HG03064 (cell line): ENCODE results near the gene LIMS2.
A peak's percentile ranks its signal among the peaks of the same experiment; 100 is the strongest.

Experiments
- ATAC-seq: cut with Tn5 transposase; IDR thresholded peaks from one replicate; pipeline ENCODE4 v1.9.1; 2021; ENCODE audit warnings: low read depth; ENCODE audit not compliant: unreplicated experiment

Gene LIMS2

DNA sequence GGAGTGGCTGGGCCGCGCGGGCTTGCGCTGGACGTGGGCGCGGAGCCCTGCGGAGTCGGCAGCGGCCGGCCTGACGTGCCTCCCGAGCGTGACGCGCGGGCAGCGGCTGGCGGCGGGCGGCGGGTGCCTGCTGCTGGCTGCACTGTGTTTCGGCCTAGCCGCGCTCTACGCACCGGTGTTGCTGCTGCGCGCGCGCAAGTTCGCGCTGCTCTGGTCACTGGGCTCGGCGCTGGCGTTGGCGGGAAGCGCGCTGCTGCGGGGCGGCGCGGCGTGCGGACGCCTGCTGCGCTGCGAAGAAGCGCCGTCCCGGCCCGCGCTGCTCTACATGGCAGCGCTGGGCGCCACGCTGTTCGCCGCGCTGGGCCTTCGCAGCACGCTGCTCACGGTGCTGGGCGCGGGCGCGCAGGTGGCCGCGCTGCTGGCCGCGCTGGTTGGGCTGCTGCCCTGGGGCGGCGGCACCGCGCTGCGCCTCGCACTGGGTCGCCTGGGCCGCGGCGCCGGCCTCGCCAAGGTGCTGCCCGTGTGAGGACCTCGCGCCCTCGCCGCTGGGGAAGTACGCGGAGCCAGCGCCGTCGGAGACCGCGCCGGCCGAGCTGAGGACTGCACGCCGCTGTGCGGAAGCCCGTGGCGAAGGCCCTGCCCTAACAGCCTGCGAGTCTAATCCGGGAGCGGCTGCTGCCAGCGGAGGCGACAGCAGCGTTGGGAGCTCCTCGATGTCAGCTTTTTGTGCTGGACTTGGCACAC lies 26.5 kb upstream of the LIMS2 start:
- peak; percentile 42 for ATAC-seq

GRCh38 chr2:127701193-127701650 lies 25.9 kb upstream of the LIMS2 start, which contains the start of gene SFT2D3:
Gene SFT2D3 (plus strand): TSS chr2:127701497. CDS start chr2:127701529, 32 bp downstream.
- ATAC-seq: peak; percentile 74

GRCh38 chr2:127700527-127701192 lies 25.3 kb upstream of the LIMS2 start:
- peak; percentile 47 for ATAC-seq

DNA sequence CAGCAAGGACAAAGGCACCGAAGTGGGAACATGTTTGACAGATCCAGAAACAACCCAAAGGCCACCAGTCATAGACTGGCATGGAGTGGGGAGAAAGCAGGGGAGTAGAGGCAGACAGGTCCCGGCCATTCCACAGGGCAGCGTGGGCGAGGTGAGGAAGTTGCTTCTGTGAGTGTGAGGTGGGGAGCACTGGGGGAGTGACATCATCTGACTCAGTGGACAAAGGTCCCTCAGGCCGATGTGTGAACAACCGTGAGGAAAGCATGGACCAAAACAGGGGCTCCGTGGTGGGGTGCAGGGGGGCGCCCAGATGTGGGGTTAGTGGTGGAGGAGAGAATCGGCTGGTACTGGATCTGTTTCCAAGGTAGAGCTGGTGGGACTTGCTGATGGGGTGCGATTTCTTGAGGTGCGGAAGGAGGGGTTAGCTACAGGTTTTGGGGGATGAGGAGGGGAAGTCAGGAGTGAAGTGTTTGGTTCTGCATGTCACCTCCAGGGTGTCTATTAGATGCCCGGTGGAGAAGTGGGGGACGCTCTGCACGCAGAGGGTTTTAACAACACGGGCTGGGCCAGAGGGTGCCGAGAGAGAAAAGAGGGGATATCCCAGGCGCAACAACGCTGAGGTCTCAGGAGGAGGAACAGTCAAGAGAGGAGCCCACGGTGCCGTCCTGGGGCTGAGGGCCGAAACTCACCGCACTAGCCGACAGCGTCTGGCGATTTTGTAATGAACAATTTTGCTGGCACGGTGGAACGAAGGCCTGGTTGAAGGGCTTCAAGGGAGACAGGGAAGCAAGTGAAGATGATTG lies 23.4 kb upstream of the LIMS2 start:
- ATAC-seq: no peak

DNA sequence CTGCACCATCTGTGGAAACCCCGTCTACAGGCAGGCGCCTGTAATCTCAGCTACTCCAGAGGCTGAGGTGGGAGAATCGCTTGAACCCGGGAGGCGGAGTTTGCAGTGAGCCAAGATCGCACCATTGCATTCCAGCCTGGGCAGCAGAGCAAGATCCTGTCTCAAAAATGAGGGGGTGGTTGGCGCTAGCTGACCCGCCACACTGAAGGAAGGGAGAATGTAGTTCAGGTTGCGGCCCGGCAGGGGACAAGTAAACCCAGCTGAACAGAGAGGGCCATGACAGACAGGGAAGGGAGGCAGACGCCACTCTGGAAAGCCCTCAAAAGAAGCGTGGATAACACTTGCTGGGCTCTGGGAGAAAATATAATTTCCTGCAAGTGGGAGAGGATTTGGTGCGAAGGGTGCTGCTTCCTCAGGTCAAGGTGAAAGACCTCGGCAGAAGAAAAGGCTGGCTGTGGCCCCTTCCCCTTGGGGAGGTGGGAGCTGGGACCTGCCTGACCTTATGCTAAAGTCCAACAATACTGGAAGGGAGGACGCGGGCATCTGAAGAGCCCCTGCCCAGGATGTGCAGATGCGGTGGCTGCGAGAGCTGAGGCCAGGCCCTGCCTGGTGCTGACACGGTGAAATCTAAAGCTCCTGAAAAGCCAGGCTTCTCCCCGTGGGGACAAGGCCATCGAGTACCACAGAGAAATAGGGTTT lies 22.3 kb upstream of the LIMS2 start:
- ATAC-seq: no peak

DNA sequence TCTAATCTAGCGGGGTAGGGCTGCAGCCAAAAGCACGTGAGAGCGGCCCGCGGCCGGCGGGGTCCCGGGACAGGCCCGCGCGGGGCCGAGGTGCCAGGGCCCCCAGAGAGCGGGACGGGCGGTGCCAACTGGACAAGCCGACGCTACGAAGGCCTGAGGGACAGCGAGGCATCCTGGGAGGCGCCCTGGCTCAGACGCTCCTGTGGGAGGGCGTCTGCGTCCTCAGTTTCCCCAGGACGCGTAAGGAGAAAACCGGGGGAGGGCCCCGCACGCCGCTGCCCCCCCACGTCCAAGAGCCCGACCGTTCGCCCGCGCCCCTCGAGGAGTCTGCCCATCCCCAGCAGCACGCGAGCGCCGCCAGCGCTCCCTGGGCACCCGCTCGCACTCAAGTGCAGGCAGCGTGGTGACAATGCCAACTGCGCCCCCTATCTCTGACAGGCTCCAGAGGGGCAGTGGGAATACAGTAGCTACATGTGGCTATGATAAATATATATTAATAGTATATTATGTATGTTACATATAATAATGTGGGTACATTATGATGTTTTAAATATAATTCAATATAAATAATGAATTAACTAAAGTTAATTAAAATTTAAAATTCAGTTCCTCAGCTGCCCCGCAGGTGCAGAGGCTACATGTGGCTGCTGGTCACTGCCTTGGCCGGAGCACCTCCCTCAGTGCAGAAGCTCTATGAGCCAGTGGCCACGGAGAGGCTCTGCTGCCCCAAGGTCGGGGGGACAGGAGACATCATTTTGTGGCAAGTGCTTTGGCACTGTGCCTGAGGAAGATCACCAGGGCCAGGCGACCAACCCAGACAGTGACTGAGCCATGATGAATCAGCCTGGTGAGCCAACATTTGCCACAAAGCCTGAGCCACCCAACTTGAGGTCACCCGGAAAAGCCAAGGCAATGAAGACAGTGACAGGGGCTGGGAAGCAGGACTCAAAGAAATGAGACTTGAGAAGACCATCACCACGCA lies 20.5 kb upstream of the LIMS2 start:
- ATAC-seq: no peak

DNA sequence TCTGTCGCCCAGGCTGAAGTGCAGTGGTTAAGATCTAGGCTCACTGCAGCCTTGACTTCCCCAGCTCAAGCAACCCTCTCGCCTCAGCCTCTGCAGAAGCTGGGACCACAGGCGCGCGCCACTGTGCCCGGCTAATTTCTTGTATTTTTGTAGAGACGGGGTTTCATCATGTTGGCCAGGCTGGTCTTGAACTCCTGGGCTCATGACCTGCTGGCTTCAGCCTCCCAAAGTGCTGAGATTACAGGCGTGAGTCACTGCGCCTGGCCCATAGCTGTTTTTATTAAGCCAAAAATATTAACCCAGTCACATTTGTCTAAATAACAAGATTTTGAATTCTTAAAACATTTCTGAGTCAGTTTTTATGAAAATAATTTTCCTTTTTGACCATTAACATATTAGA lies 19.7 kb upstream of the LIMS2 start:
- ATAC-seq: no peak

- no peak for ATAC-seq
Measured at GRCh38 chr2:127690696-127691095, 15.4 kb upstream of the LIMS2 start.

- ATAC-seq: no peak
Measured at GRCh38 chr2:127688405-127688804, 13.1 kb upstream of the LIMS2 start.

GRCh38 chr2:127685410-127686080 lies 10.2 kb upstream of the LIMS2 start:
- no peak for ATAC-seq

DNA sequence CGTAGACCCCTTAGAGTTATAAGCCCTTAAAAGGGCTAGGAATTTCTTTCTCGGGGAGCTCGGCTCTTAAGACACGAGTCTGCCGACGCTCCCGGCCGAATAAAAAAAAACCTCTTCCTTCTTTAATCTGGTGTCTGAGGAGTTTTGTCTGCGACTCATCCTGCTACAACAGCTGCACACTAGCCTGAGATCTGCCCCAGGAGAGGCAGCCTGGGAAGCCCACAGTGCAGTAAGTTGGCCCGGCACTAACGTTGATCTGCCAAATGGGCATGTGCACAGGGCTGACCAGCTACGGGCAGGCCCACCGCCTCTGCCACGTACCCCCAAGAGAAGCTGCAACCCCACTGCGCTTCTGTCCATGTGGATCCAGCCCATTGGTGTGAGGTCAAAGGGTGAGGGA lies 8.4 kb upstream of the LIMS2 start:
- no peak for ATAC-seq

DNA sequence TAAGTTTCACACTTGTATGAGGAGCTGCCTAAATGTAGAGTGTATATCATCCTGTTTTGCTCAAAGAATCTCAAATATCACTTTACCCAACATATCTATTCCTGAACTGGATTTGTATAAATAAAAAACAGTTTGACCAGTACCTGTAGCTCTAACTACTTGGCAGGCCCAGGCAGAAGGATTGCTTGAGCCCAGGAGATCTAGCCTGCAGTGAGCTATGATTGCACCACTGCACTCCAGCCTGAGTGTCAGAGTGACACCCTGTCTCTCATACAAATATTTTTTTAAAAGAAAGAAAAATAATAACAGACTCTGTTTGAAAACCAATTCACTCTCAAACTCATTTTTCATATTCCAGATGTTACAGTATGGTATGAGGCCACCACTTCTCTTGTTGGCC lies 7.7 kb upstream of the LIMS2 start:
- ATAC-seq: no peak

- ATAC-seq: no peak
Measured at GRCh38 chr2:127681976-127682857, 6.9 kb upstream of the LIMS2 start.

GRCh38 chr2:127681288-127681804 lies 6.0 kb upstream of the LIMS2 start:
- no peak for ATAC-seq

- no peak for ATAC-seq
Measured at GRCh38 chr2:127680706-127681287, 5.5 kb upstream of the LIMS2 start.

GRCh38 chr2:127679680-127680361 lies 4.5 kb upstream of the LIMS2 start:
- ATAC-seq: no peak

GRCh38 chr2:127678991-127679390 lies 3.7 kb upstream of the LIMS2 start:
- ATAC-seq: no peak
